Fibroblast of the aortic adventitia (primary cell): ENCODE results near the gene MFSD6L. TPM values are rescaled to one million over a fixed set of nuclear protein-coding genes. Genes with fewer than 3 reads are reported as not detected.

ENCODE experiments used
- DNase-seq: peaks from one replicate; pipeline ENCODE4 v3.0.0-alpha.2; 2010; ENCODE audit warnings: low read depth
- H3K4me3 ChIP-seq: 2 replicates; pipeline ENCODE4 v1.5.1; 2011; ENCODE audit warnings: low read depth, mild to moderate bottlenecking, control low read depth, low read length, moderate library complexity
- CTCF ChIP-seq: IDR thresholded peaks from 2 replicates; pipeline ENCODE4 v1.5.1; 2011; ENCODE audit warnings: mild to moderate bottlenecking, low read length, control low read depth, inconsistent platforms; ENCODE audit not compliant: insufficient read depth
- total RNA-seq: library from RNA; depleted of rRNA; stranded (reverse); fragments of >200 nt; gene quantifications from 2 replicates; pipeline ENCODE4 v1.2.3, GENCODE V29; 2012; ENCODE audit warnings: low replicate concordance

MFSD6L gene
- total RNA-seq, 1 donor = not detected

- no peak overlapping the region for H3K4me3 ChIP-seq
- TF ChIP-seq CTCF = no peak
- DNase-seq = no peak
Measured at GRCh38 chr17:8792646-8793045, 6.5 kb downstream of the MFSD6L start.

- H3K4me3 ChIP-seq = no peak overlapping the region
- no peak for TF ChIP-seq CTCF
- peak; percentile 67 for DNase-seq
Measured at GRCh38 chr17:8791910-8792270, 7.3 kb downstream of the MFSD6L start.

- DNase-seq = no peak
- peak; percentile 14 for TF ChIP-seq CTCF
- no peak overlapping the region for H3K4me3 ChIP-seq
Measured at GRCh38 chr17:8791248-8791909, 7.8 kb downstream of the MFSD6L start.

- TF ChIP-seq CTCF = no peak
- no peak for DNase-seq
- H3K4me3 ChIP-seq = no peak overlapping the region
Measured at GRCh38 chr17:8789743-8790142, 9.4 kb downstream of the MFSD6L start.

- no peak overlapping the region for H3K4me3 ChIP-seq
- TF ChIP-seq CTCF = no peak
- DNase-seq = no peak
Measured at GRCh38 chr17:8788998-8789397, 10.2 kb downstream of the MFSD6L start.

- peak; percentile 88 for TF ChIP-seq CTCF
- H3K4me3 ChIP-seq = no peak overlapping the region
- DNase-seq = peak; percentile 81
Measured at GRCh38 chr17:8785547-8786413, 13.4 kb downstream of the MFSD6L start.

- TF ChIP-seq CTCF = no peak
- DNase-seq = no peak
- H3K4me3 ChIP-seq = no peak overlapping the region
Measured at GRCh38 chr17:8782176-8782575, 17.0 kb downstream of the MFSD6L start.
